GM23248 (cell line): ENCODE measurements around the gene DNAJC28.

Experiments
- EZH2 ChIP-seq: fragments of 200-600 bp; sonication (generic); IDR thresholded peaks from 2 replicates; pipeline ENCODE4 v1.6.1; 2018; ENCODE audit warnings: antibody characterized with exemption, mild to moderate bottlenecking; ENCODE audit not compliant: insufficient read depth, poor library complexity, severe bottlenecking
- EZH2phosphoT487 ChIP-seq: fragments of 200-600 bp; sonication (generic); IDR thresholded peaks from 2 replicates; pipeline ENCODE4 v1.6.1; 2018; ENCODE audit warnings: antibody characterized with exemption, moderate library complexity, mild to moderate bottlenecking, low read depth; ENCODE audit not compliant: insufficient read depth

GRCh38 chr21:33541105-33541711 is 49.7 kb upstream of the DNAJC28 start:
- TF ChIP-seq EZH2phosphoT487 (no peak), EZH2 (no peak)
